T-helper 2 cell (primary cell): ENCODE results near the gene BNIP5.

Experiments
- DNase-seq, 5 experiments: peaks; one replicate each; pipeline versions ENCODE4 v3.0.0 to v3.0.0-alpha.2; 2012 to 2022

BNIP5 gene

GRCh38 chr6:36290668-36291620, 45.7 kb downstream of the BNIP5 start:
- no peak for DNase-seq

- DNase-seq: no peak
Measured at GRCh38 chr6:36289281-36289878, 47.3 kb downstream of the BNIP5 start.

GRCh38 chr6:36286858-36287257, 49.8 kb downstream of the BNIP5 start:
- DNase-seq: no peak

GRCh38 chr6:36285797-36286196, 50.9 kb downstream of the BNIP5 start:
- DNase-seq: no peak

GRCh38 chr6:36285187-36285671, 51.5 kb downstream of the BNIP5 start:
- DNase-seq: no peak

GRCh38 chr6:36284359-36284758, 52.3 kb downstream of the BNIP5 start:
- no peak for DNase-seq

- DNase-seq: no peak
Measured at GRCh38 chr6:36283608-36284007, 53.1 kb downstream of the BNIP5 start.

GRCh38 chr6:36280983-36281382, 55.7 kb downstream of the BNIP5 start:
- DNase-seq: no peak

- no peak for DNase-seq
Measured at GRCh38 chr6:36280467-36280866, 56.2 kb downstream of the BNIP5 start.

- no peak for DNase-seq
Measured at GRCh38 chr6:36277946-36278470, 58.7 kb downstream of the BNIP5 start.

- no peak for DNase-seq
Measured at GRCh38 chr6:36276581-36277536, 59.8 kb downstream of the BNIP5 start.

- DNase-seq: no peak
Measured at GRCh38 chr6:36273802-36274514, 62.7 kb downstream of the BNIP5 start.

GRCh38 chr6:36273067-36273466, 63.6 kb downstream of the BNIP5 start:
- no peak for DNase-seq

- no peak for DNase-seq
Measured at GRCh38 chr6:36272234-36272633, 64.5 kb downstream of the BNIP5 start.

- no peak for DNase-seq
Measured at GRCh38 chr6:36269834-36270705, 66.6 kb downstream of the BNIP5 start, which contains the start of gene PNPLA1. TSS of gene PNPLA1 (plus strand) at chr6:36270060. CDS start at chr6:36270460, 400 bp downstream.

GRCh38 chr6:36268478-36269275, 68.0 kb downstream of the BNIP5 start:
- no peak for DNase-seq

GRCh38 chr6:36267731-36268477, 68.8 kb downstream of the BNIP5 start:
- no peak for DNase-seq

GRCh38 chr6:36266913-36267644, 69.6 kb downstream of the BNIP5 start:
- DNase-seq: no peak
